Sigmoid colon (tissue), 7 donors: ENCODE data around the gene PRKN. TPM values are rescaled to one million over a fixed set of nuclear protein-coding genes. Genes with fewer than 3 reads are reported as not detected.
A peak's percentile ranks its signal among the peaks of the same experiment; 100 is the strongest.

ENCODE experiments used
- DNase-seq: peaks from one replicate; pipeline ENCODE4 v3.0.0-alpha.2; 2019
- H3K27ac ChIP-seq, 4 donors: fragments of 200-600 bp; sonication (generic); one replicate each; pipeline ENCODE4 v1.5.1; 2016 to 2019; ENCODE audit warnings: mild to moderate bottlenecking in 1 of 4
- H3K27me3 ChIP-seq, 3 donors: fragments of 200-600 bp; sonication (generic); one replicate each; pipeline ENCODE4 v1.5.1; 2019; ENCODE audit warnings: mild to moderate bottlenecking in 1 of 3
- H3K36me3 ChIP-seq, 4 donors: fragments of 200-600 bp; sonication (generic); one replicate each; pipeline ENCODE4 v1.5.1; 2016 to 2019
- H3K4me1 ChIP-seq, 4 donors: fragments of 200-600 bp; sonication (generic); one replicate each; pipeline ENCODE4 v1.5.1; 2017 to 2019
- H3K4me3 ChIP-seq, 4 donors: fragments of 200-600 bp; sonication (generic); one replicate each; pipeline ENCODE4 v1.5.1; 2017 to 2019; ENCODE audit warnings: mild to moderate bottlenecking in 2 of 4, moderate library complexity in 1 of 4
- H3K9me3 ChIP-seq, 4 donors: fragments of 200-600 bp in 3 of 4; sonication (generic) in 3 of 4; one replicate each; pipeline versions ENCODE4 v1.5.1 to v1.6.1; 2013 to 2019
- CTCF ChIP-seq, 4 experiments: fragments of 450-650 bp in 3 of 4; fragments of 200-600 bp in 1 of 4; IDR thresholded peaks; one replicate each; pipeline ENCODE4 v1.5.1; 2016 to 2019; ENCODE audit warnings: antibody characterized with exemption in 4 of 4, mild to moderate bottlenecking in 3 of 4, moderate library complexity in 2 of 4
- EP300 ChIP-seq, 4 donors: sonication (generic); formaldehyde crosslinking; IDR thresholded peaks; one replicate each; pipeline ENCODE4 v1.6.1; 2017; ENCODE audit warnings: antibody characterized with exemption in 4 of 4
- POLR2A ChIP-seq, 2 donors: fragments of 450-650 bp; IDR thresholded peaks; one replicate each; pipeline ENCODE4 v1.6.1; 2016; ENCODE audit warnings: antibody characterized with exemption in 2 of 2, mild to moderate bottlenecking in 2 of 2, moderate library complexity in 2 of 2
- POLR2AphosphoS5 ChIP-seq, 4 donors: sonication (generic); formaldehyde crosslinking; IDR thresholded peaks; one replicate each; pipeline ENCODE4 v1.6.1; 2017; ENCODE audit warnings: antibody characterized with exemption in 4 of 4
- WGBS, 2 donors: extraction: QIAGEN DNeasy Blood & Tissue Kit; methylation state at CpG; one replicate each; pipeline ENCODE4 v1.1.7; 2013; 5-methylcytosine and 5-hydroxymethylcytosine counted together
- intact Hi-C: fragments of 100-400 bp; cut with DNase I; formaldehyde crosslinking; loops from one replicate; pipeline ENCODE4 v1.15.1; 2023
- polyA plus RNA-seq, 3 donors: library from polyadenylated mRNA; stranded (reverse); fragments of 200-250 nt; gene quantifications; one replicate each; pipeline ENCODE4 v1.2.3, GENCODE V29; 2013
- total RNA-seq, 4 donors: library from RNA; depleted of rRNA; stranded (reverse); fragments of >200 nt; gene quantifications; one replicate each; pipeline ENCODE4 v1.1.0, GENCODE V29; 2016
- donor health status: healthy with polysubstance abuse.
- donor health status: Bipolar disorder and iron deficiency.
- donor health status: healthy.

PRKN gene
- total and polyA plus RNA-seq, 7 donors, result 0.38 to 173 (median 9.7) TPM

GRCh38 chr6:162591517-162591916 is 136.0 kb downstream of the PRKN start:
- intact Hi-C loops, result no loop called here
- TF ChIP-seq CTCF (IDR thresholded peaks at IDR 0.05), result no peak
- no peak for TF ChIP-seq POLR2A (IDR thresholded peaks at IDR 0.05)
- no peak for TF ChIP-seq EP300 (IDR thresholded peaks at IDR 0.05)

GRCh38 chr6:162581988-162582780 is 145.4 kb downstream of the PRKN start:
- Histone ChIP-seq H3K4me3 (no peak overlapping the region), H3K27me3 (no peaks in the 10 kb centered on the region), H3K9me3 (no peaks in the 10 kb centered on the region), H3K27ac (no peak overlapping the region), H3K4me1 (no peaks in the 10 kb centered on the region), H3K36me3 (no peaks in the 10 kb centered on the region)
- no peak for DNase-seq
- intact Hi-C loops, result no loop called here
- WGBS, 2 donors, result 82 to 91% methylated on average over 3 of the region's 3 CpGs
- TF ChIP-seq POLR2AphosphoS5 (IDR thresholded peaks at IDR 0.05), result no peak
- TF ChIP-seq POLR2A (IDR thresholded peaks at IDR 0.05), result no peak
- TF ChIP-seq EP300 (IDR thresholded peaks at IDR 0.05), result no peak
- no peak for TF ChIP-seq CTCF (IDR thresholded peaks at IDR 0.05)

More at GRCh38 chr6:162591517-162591916, 136.0 kb downstream of the PRKN start:
- H3K27me3 ChIP-seq, result no peaks in the 10 kb centered on the region
- no peaks in the 10 kb centered on the region for H3K36me3 ChIP-seq
- no peak overlapping the region for H3K4me3 ChIP-seq
- H3K9me3 ChIP-seq, result no peaks in the 10 kb centered on the region
- no peak for DNase-seq
- H3K4me1 ChIP-seq, result no peaks in the 10 kb centered on the region
- no peak overlapping the region for H3K27ac ChIP-seq

DNA sequence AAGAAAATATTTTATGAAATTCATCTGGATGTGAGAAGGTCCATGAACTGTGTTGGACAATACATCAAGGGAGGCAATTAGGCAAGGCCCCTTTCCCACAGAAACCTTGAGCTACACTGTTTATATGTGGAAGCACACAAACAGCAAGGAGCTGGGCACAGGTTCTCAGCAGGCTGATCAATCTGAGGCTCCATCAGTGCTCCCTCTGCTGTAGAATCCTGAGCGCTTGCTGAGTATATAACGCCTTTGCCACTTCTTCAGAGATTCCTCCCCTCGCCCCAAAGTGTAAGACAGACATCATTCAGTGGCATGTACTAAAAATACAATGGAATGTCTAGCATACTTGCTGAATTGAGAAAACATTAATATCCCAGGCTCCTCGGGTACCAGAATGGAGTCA is 146.9 kb downstream of the PRKN start:
- WGBS, 2 donors, result 89 to 94% methylated on average over 4 of the region's 4 CpGs
- H3K4me3 ChIP-seq, result no peak overlapping the region
- H3K4me1 ChIP-seq, result no peaks in the 10 kb centered on the region
- no peak for DNase-seq
- intact Hi-C loops, result no loop called here
- no peaks in the 10 kb centered on the region for H3K9me3 ChIP-seq
- H3K27ac ChIP-seq, result no peak overlapping the region
- no peak for TF ChIP-seq EP300 (IDR thresholded peaks at IDR 0.05)
- H3K27me3 ChIP-seq, result no peaks in the 10 kb centered on the region
- no peaks in the 10 kb centered on the region for H3K36me3 ChIP-seq

GRCh38 chr6:162576016-162576415 is 151.6 kb downstream of the PRKN start:
- DNase-seq, result no peak
- Histone ChIP-seq H3K9me3 (no peaks in the 10 kb centered on the region), H3K4me1 (peaks cover 0 to 15% (median 12%) of the 10 kb centered on the region in 4 donors), H3K27me3 (no peaks in the 10 kb centered on the region), H3K4me3 (no peak overlapping the region), H3K27ac (no peak overlapping the region), H3K36me3 (no peaks in the 10 kb centered on the region)
- intact Hi-C loops, result no loop called here
- WGBS, 2 donors, result 93 to 94% methylated on average over 2 of the region's 2 CpGs
- TF ChIP-seq EP300 (IDR thresholded peaks at IDR 0.05) (no peak), CTCF (IDR thresholded peaks at IDR 0.05) (no peak), POLR2AphosphoS5 (IDR thresholded peaks at IDR 0.05) (no peak), POLR2A (IDR thresholded peaks at IDR 0.05) (no peak)

DNA sequence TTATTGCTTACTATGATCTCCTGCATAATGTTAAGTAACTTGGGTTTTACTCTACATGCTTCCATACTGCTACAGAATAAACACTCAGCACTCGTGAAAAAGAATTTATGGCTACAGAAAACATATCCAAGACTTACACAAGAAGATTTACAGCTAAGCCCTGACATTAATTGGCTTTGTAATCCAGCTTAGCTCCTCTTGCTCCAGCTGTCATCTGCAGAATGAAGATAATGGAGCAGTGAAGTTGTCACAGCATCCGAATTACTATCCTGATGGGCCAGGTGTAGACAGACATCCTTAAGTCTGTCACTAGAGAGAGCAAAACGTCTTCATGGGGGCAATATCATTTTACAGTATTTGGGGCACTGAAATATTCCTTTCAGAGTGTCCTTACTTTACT is 155.3 kb downstream of the PRKN start:
- no peaks in the 10 kb centered on the region for H3K36me3 ChIP-seq
- intact Hi-C loops, result no loop called here
- H3K4me1 ChIP-seq, result peaks cover 0 to 15% (median 12%) of the 10 kb centered on the region in 4 donors
- H3K4me3 ChIP-seq, result no peak overlapping the region
- TF ChIP-seq CTCF (IDR thresholded peaks at IDR 0.05) (no peak), POLR2AphosphoS5 (IDR thresholded peaks at IDR 0.05) (peak in 1 of 4 donors; percentile 16)
- no peak for DNase-seq
- H3K9me3 ChIP-seq, result peaks cover 0 to 4% (median 0%) of the 10 kb centered on the region in 4 donors
- 18 to 39% methylated on average over 3 of the region's 3 CpGs for WGBS, 2 donors
- no peak overlapping the region for H3K27ac ChIP-seq
- H3K27me3 ChIP-seq, result no peaks in the 10 kb centered on the region
